HG03095 (cell line): ENCODE measurements around the gene PRMT7.
A peak's percentile ranks its signal among the peaks of the same experiment; 100 is the strongest.

ENCODE experiments used
- ATAC-seq: cut with Tn5 transposase; IDR thresholded peaks from one replicate; pipeline ENCODE4 v1.9.1; 2021; ENCODE audit warnings: moderate library complexity; ENCODE audit not compliant: unreplicated experiment

The PRMT7 gene

DNA sequence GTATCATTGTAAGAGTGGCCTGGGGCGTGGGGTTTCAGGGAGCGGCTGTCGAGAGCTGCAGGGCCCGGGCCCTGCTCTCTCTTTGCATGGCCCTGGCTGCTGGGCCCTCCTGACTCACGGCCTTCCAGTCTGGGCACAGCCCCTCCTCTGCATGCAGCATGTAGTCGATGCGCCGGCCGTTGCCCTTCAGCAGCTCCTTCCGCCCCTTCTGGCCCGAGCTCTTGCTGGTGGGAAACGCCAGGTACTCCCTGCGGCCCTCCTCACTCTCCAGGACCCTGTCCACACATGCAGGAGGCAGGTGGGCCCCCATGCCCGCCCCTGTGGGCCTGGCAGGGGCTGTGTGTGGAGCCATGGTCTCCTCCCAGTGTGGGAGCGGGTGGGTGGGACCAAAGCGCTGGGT lies 50.7 kb downstream of the PRMT7 start:
- no peak for ATAC-seq

DNA sequence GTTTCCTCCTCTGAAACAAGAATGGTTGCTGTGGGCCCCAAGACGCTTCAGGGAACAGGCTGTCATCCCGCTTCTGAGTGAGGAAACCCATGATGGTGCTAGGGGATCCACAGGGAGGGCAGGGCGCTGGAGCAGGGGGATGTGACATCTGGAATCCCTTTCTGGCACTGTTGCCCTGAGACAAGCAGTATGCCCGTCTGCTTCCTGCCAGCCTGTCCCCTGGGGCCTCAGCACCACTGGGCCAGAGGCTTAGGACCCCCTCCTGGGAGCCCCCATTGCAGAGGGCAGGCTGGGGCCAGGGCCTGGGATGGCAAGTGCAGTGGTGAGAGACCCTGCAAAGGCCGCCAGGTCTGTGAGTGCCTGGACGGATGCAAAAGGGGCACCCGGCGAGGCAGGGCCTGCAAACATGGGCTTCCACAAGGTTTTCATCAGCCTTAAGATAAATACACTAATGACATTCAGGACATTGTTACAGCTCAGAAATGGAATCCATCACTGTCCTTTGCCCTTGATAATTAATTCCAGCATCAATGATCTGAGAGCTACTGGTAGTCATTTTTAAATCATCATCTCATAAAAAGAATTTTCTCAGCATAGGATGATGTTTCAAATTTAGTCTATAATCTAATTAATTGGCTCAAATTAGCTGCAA lies 51.6 kb downstream of the PRMT7 start:
- ATAC-seq = no peak

GRCh38 chr16:68362947-68363657 lies 52.3 kb downstream of the PRMT7 start:
- no peak for ATAC-seq

DNA sequence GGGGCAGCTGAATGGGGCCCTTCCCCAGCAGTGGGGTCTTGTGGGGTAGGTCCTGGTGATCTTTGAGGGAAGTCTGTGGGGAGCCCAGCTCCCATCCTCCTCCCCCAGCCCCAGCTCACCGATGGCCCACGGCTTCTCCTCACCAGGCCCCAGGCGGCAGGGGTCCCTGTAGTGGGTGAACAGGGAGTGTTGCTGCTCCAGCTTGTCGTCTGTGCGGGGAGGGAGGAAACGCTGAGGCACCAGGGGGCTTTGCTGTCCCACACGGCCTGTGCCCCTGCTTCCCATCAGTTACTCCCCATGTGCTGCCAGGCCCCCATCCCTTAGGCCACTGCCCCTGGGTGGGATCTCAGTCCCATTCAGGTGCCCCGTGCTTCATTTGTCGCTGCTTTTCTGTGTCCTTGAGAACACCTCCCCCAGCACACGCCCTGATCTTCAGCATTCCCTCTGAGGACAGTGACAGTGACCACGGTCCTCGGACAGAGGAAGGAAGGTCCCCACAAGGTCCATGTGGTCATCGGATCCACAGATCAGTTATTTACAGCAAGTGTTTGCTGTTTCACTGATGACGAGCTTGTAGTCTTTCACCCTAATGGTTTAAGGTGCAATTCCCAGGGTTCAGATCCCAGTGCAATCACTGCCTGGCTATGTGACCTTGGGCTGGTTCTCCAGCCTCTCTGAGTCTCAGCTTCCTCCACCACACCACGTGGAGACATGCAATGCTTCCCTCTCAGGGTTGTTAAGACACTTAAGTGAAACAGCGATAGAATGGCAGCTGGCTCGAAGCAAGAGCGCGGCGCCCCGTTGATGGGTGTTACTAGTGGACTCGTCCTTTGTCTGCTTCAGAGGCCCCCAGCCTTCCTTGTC lies 53.1 kb downstream of the PRMT7 start:
- no peak for ATAC-seq

DNA sequence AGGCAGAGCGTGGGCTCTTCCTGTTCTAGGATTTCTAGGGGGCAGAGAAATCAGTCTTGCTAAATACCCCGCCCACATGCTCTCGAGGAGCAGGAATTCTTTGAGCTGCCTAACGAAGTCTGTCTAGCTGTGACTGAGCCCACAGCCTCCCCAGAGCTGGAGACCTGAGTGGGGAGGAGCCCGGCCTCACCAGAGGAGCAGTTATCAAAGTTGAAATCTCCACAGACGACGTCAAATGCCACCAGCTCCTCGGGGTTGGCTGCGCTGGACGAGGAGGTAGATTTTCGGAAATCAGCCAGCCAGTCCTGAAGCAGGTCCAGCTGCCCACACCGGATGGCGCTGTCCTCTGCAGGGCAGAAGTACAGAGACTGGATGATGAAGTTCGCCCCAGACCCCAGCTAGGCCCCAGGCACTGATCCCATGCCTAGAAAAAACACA lies 53.8 kb downstream of the PRMT7 start:
- ATAC-seq = no peak

GRCh38 chr16:68365167-68365817 lies 54.5 kb downstream of the PRMT7 start:
- no peak for ATAC-seq

- no peak for ATAC-seq
Measured at GRCh38 chr16:68366062-68366461, 55.2 kb downstream of the PRMT7 start.

GRCh38 chr16:68367030-68367429 lies 56.2 kb downstream of the PRMT7 start:
- no peak for ATAC-seq

DNA sequence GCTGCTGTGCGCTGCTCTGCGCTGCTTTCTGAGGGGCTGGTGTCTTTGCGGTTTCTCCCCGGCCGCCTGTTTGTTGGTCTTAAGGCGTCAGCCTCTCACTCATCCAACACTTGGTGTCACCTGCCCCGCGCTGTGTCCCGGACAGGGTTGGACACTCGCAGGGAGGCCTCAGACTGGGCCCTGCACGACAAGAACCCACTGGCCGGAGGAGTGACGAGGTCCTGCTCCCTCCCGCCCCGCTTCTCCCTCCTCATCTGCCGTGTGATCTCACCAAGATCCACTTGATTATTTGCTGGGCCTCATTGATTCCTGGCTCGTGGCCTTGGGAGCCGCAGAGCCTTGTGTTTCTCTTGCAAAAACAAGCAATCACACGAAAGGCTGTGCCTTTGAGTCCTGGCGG lies 56.6 kb downstream of the PRMT7 start:
- no peak for ATAC-seq

- no peak for ATAC-seq
Measured at GRCh38 chr16:68367891-68368290, 57.1 kb downstream of the PRMT7 start.

GRCh38 chr16:68368301-68368888 lies 57.6 kb downstream of the PRMT7 start:
- ATAC-seq = peak; percentile 43

DNA sequence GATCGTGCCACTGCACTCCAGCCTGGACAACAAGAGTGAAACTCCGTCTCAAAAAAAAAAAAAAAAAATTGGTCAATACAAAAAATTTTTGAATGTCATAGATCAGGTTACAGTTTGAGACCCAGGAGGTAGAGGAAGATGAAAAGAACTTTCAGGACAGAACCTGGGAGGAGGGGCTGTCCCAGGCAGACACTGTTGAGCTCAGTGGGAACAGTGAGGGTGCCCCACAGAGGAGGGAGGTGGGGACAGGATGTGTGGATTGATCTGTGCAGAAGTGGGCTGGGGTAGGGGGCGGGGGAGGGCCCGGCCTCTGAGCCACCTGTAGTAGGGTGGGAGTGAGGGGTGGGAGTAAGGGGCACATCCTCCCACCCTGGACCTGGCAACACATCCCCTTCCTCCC lies 58.3 kb downstream of the PRMT7 start:
- ATAC-seq = no peak

GRCh38 chr16:68369697-68370580 lies 59.1 kb downstream of the PRMT7 start:
- ATAC-seq = peak; percentile 46

- no peak for ATAC-seq
Measured at GRCh38 chr16:68370581-68371275, 59.9 kb downstream of the PRMT7 start.

- ATAC-seq = no peak
Measured at GRCh38 chr16:68371276-68371651, 60.4 kb downstream of the PRMT7 start.

- no peak for ATAC-seq
Measured at GRCh38 chr16:68371706-68372380, 61.0 kb downstream of the PRMT7 start.

DNA sequence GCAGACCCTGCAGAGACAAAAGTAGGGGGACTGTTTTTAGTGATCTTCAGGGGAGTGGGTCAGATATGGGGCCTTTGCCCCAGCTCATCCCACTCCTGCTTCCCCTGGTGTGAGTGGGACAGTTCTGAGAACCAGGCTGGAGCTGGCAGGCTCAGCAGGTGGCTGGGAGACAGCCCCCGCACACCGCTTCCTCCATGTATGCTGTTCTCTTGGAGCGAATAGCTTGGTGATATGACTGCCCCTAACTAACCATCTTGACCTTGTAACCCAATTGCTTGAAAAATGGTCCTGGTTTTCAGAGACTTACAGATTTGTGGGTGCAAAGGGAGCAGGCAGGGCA lies 61.5 kb downstream of the PRMT7 start:
- ATAC-seq = no peak

GRCh38 chr16:68372806-68373205 lies 62.0 kb downstream of the PRMT7 start:
- ATAC-seq = no peak
